ENCODE measurements around the gene PLEKHM2.

The PLEKHM2 gene

GRCh38 chr1:15732686-15733081 is 48.6 kb downstream of the PLEKHM2 start:
- Mint-ChIP-seq H3K36me3 (ENCODE audit: low read depth) (peaks cover 2% of the 10 kb centered on the region), H3K27ac (no peak overlapping the region), H3K27me3 (no peaks in the 10 kb centered on the region), H3K4me3 (no peak overlapping the region), H3K9me3 (no peaks in the 10 kb centered on the region), H3K4me1 (no peaks in the 10 kb centered on the region)
- DNase-seq: no peak
- no peak for ATAC-seq

GRCh38 chr1:15733218-15733725 is 49.2 kb downstream of the PLEKHM2 start:
- Mint-ChIP-seq H3K4me1 (no peaks in the 10 kb centered on the region), H3K27me3 (no peaks in the 10 kb centered on the region), H3K4me3 (no peak overlapping the region), H3K9me3 (no peaks in the 10 kb centered on the region), H3K27ac (no peak overlapping the region), H3K36me3 (ENCODE audit: low read depth) (peaks cover 2% of the 10 kb centered on the region)
- ATAC-seq (no peak), DNase-seq (no peak)

GRCh38 chr1:15733726-15734226 is 49.7 kb downstream of the PLEKHM2 start:
- H3K9me3 Mint-ChIP-seq: no peaks in the 10 kb centered on the region
- no peak overlapping the region for H3K27ac Mint-ChIP-seq
- H3K36me3 Mint-ChIP-seq (ENCODE audit: low read depth): peaks cover 2% of the 10 kb centered on the region
- ATAC-seq: no peak
- H3K27me3 Mint-ChIP-seq: no peaks in the 10 kb centered on the region
- no peak for DNase-seq
- no peaks in the 10 kb centered on the region for H3K4me1 Mint-ChIP-seq
- no peak overlapping the region for H3K4me3 Mint-ChIP-seq

GRCh38 chr1:15734296-15734695 is 50.2 kb downstream of the PLEKHM2 start:
- ATAC-seq (no peak), DNase-seq (no peak)
- Mint-ChIP-seq H3K4me1 (no peaks in the 10 kb centered on the region), H3K4me3 (no peak overlapping the region), H3K27ac (no peak overlapping the region), H3K27me3 (no peaks in the 10 kb centered on the region), H3K36me3 (ENCODE audit: low read depth) (peaks cover 2% of the 10 kb centered on the region), H3K9me3 (no peaks in the 10 kb centered on the region)

- H3K27me3 Mint-ChIP-seq: no peaks in the 10 kb centered on the region
- H3K4me3 Mint-ChIP-seq: no peak overlapping the region
- no peak overlapping the region for H3K27ac Mint-ChIP-seq
- peaks cover 2% of the 10 kb centered on the region for H3K36me3 Mint-ChIP-seq (ENCODE audit: low read depth)
- ATAC-seq (no peak), DNase-seq (no peak)
- H3K9me3 Mint-ChIP-seq: no peaks in the 10 kb centered on the region
- H3K4me1 Mint-ChIP-seq: no peaks in the 10 kb centered on the region
These were observed 50.8 kb downstream of the PLEKHM2 start for GRCh38 chr1:15734901-15735300.

- Mint-ChIP-seq H3K36me3 (ENCODE audit: low read depth) (peaks cover 2% of the 10 kb centered on the region), H3K27me3 (no peaks in the 10 kb centered on the region), H3K4me3 (no peak overlapping the region), H3K4me1 (no peaks in the 10 kb centered on the region), H3K9me3 (no peaks in the 10 kb centered on the region), H3K27ac (no peak overlapping the region)
- ATAC-seq: no peak
- DNase-seq: no peak
These were observed 51.4 kb downstream of the PLEKHM2 start for GRCh38 chr1:15735304-15736037.

- no peak for DNase-seq
These were observed 52.1 kb downstream of the PLEKHM2 start, which contains the start of gene SLC25A34 for GRCh38 chr1:15736038-15736891. Gene SLC25A34, plus strand, starts transcription at chr1:15736258. Its CDS starts 228 bp downstream, at chr1:15736486.

GRCh38 chr1:15736892-15737261 is 52.8 kb downstream of the PLEKHM2 start:
- H3K4me3 Mint-ChIP-seq: no peak overlapping the region
- ATAC-seq (no peak), DNase-seq (no peak)
- H3K4me1 Mint-ChIP-seq: no peaks in the 10 kb centered on the region
- no peak overlapping the region for H3K27ac Mint-ChIP-seq
- peaks cover 2% of the 10 kb centered on the region for H3K36me3 Mint-ChIP-seq (ENCODE audit: low read depth)
- H3K9me3 Mint-ChIP-seq: no peaks in the 10 kb centered on the region
- no peaks in the 10 kb centered on the region for H3K27me3 Mint-ChIP-seq

More at GRCh38 chr1:15736038-15736891, 52.1 kb downstream of the PLEKHM2 start, which contains the start of gene SLC25A34:
- Mint-ChIP-seq H3K27me3 (no peaks in the 10 kb centered on the region), H3K4me3 (no peak within 1 kb of the TSS), H3K36me3 (ENCODE audit: low read depth) (peaks cover 2% of the 10 kb centered on the region), H3K9me3 (no peaks in the 10 kb centered on the region), H3K4me1 (no peaks in the 10 kb centered on the region), H3K27ac (no peak within 1 kb of the TSS)
- ATAC-seq: no peak

- no peaks in the 10 kb centered on the region for H3K4me1 Mint-ChIP-seq
- no peak overlapping the region for H3K4me3 Mint-ChIP-seq
- H3K27ac Mint-ChIP-seq: no peak overlapping the region
- H3K9me3 Mint-ChIP-seq: no peaks in the 10 kb centered on the region
- DNase-seq: no peak
- no peak for ATAC-seq
- H3K36me3 Mint-ChIP-seq (ENCODE audit: low read depth): peaks cover 2% of the 10 kb centered on the region
- H3K27me3 Mint-ChIP-seq: no peaks in the 10 kb centered on the region
These were observed 53.5 kb downstream of the PLEKHM2 start for GRCh38 chr1:15737324-15738319.

- no peaks in the 10 kb centered on the region for H3K9me3 Mint-ChIP-seq
- no peaks in the 10 kb centered on the region for H3K27me3 Mint-ChIP-seq
- no peak overlapping the region for H3K27ac Mint-ChIP-seq
- H3K4me1 Mint-ChIP-seq: no peaks in the 10 kb centered on the region
- no peak for ATAC-seq
- DNase-seq: no peak
- H3K36me3 Mint-ChIP-seq (ENCODE audit: low read depth): no peaks in the 10 kb centered on the region
- H3K4me3 Mint-ChIP-seq: no peak overlapping the region
These were observed 54.4 kb downstream of the PLEKHM2 start for GRCh38 chr1:15738416-15739113.

GRCh38 chr1:15739259-15739658 is 55.1 kb downstream of the PLEKHM2 start:
- ATAC-seq: no peak
- no peak for DNase-seq
- Mint-ChIP-seq H3K4me3 (no peak overlapping the region), H3K36me3 (ENCODE audit: low read depth) (no peaks in the 10 kb centered on the region), H3K9me3 (no peaks in the 10 kb centered on the region), H3K27me3 (no peaks in the 10 kb centered on the region), H3K27ac (no peak overlapping the region), H3K4me1 (no peaks in the 10 kb centered on the region)

- no peaks in the 10 kb centered on the region for H3K27me3 Mint-ChIP-seq
- DNase-seq (no peak), ATAC-seq (no peak)
- no peak overlapping the region for H3K27ac Mint-ChIP-seq
- no peaks in the 10 kb centered on the region for H3K36me3 Mint-ChIP-seq (ENCODE audit: low read depth)
- no peak overlapping the region for H3K4me3 Mint-ChIP-seq
- H3K9me3 Mint-ChIP-seq: no peaks in the 10 kb centered on the region
- H3K4me1 Mint-ChIP-seq: no peaks in the 10 kb centered on the region
These were observed 55.6 kb downstream of the PLEKHM2 start for GRCh38 chr1:15739745-15740144.

- no peak overlapping the region for H3K4me3 Mint-ChIP-seq
- no peaks in the 10 kb centered on the region for H3K27me3 Mint-ChIP-seq
- peak; percentile 80 for ATAC-seq
- peak; percentile 71 for DNase-seq
- no peaks in the 10 kb centered on the region for H3K9me3 Mint-ChIP-seq
- H3K4me1 Mint-ChIP-seq: no peaks in the 10 kb centered on the region
- H3K27ac Mint-ChIP-seq: no peak overlapping the region
- no peaks in the 10 kb centered on the region for H3K36me3 Mint-ChIP-seq (ENCODE audit: low read depth)
These were observed 57.1 kb downstream of the PLEKHM2 start for GRCh38 chr1:15740924-15741850.

Data from activated naive CD8-positive, alpha-beta T cell treated with anti-CD3 and anti-CD28 coated beads, Interleukin-2, amount 50 U/mL, for 24 hours (primary cell).